Thyroid gland (tissue), 4 donors: ENCODE results near the gene KLHL12.

ENCODE experiments used
- POLR2A ChIP-seq, 2 donors: fragments of 450-650 bp; IDR thresholded peaks; one replicate each; pipeline ENCODE4 v1.6.1; 2017; ENCODE audit warnings: antibody characterized with exemption in 2 of 2, mild to moderate bottlenecking in 2 of 2, moderate library complexity in 1 of 2
- TF ChIP-seq, protein P1 (sequence below), 6 experiments: fragments of 200-600 bp in 3 of 6; fragments of 450-650 bp in 3 of 6; sonication (generic) in 3 of 6; IDR thresholded peaks; one replicate each; pipeline ENCODE4 v1.5.1; 2016 to 2019; ENCODE audit warnings: antibody characterized with exemption in 6 of 6, mild to moderate bottlenecking in 2 of 6, inconsistent platforms in 1 of 6, moderate library complexity in 1 of 6

DNA sequence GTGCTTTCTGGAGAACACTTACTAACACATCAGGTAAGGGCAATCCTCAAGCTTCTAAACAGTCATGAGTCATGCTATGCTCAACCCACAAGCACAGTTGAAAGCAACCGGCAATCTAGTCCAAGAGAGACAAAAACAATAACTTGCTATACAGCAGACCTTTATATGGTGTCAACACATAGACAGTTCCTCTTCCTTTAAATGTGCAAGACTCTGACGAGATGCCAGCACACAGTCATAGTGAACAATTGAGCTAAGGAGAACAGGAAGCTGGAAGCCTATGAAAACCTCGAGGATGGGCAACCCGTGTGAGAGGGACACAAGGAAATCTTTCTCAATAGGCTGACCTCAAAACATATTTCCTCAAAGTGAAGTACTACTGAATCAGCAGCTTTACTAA, 25.8 kb upstream of the KLHL12 start:
- TF ChIP-seq, protein P1, sequence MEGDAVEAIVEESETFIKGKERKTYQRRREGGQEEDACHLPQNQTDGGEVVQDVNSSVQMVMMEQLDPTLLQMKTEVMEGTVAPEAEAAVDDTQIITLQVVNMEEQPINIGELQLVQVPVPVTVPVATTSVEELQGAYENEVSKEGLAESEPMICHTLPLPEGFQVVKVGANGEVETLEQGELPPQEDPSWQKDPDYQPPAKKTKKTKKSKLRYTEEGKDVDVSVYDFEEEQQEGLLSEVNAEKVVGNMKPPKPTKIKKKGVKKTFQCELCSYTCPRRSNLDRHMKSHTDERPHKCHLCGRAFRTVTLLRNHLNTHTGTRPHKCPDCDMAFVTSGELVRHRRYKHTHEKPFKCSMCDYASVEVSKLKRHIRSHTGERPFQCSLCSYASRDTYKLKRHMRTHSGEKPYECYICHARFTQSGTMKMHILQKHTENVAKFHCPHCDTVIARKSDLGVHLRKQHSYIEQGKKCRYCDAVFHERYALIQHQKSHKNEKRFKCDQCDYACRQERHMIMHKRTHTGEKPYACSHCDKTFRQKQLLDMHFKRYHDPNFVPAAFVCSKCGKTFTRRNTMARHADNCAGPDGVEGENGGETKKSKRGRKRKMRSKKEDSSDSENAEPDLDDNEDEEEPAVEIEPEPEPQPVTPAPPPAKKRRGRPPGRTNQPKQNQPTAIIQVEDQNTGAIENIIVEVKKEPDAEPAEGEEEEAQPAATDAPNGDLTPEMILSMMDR (IDR thresholded peaks at IDR 0.05) = no peak
- TF ChIP-seq POLR2A (IDR thresholded peaks at IDR 0.05) = no peak
